ENCODE data around the gene CCDC91.

Gene CCDC91

GRCh38 chr12:28177905-28178304 is 12.4 kb upstream of the CCDC91 start:
- no peak for DNase-seq (ENCODE audit: low read depth)

GRCh38 chr12:28178775-28179174 is 11.5 kb upstream of the CCDC91 start:
- no peak for DNase-seq (ENCODE audit: low read depth)
- no peak overlapping the region for H3K4me3 ChIP-seq (replicated peaks; ENCODE audit: low read depth, low read length)
- TF ChIP-seq CTCF (IDR thresholded peaks at IDR 0.05; ENCODE audit: low read length, missing control alignments): no peak

More at GRCh38 chr12:28177905-28178304, 12.4 kb upstream of the CCDC91 start:
- H3K4me3 ChIP-seq (replicated peaks; ENCODE audit: low read depth, low read length): no peak overlapping the region
- TF ChIP-seq CTCF (IDR thresholded peaks at IDR 0.05; ENCODE audit: low read length, missing control alignments): no peak

GRCh38 chr12:28180786-28181185 is 9.5 kb upstream of the CCDC91 start:
- DNase-seq (ENCODE audit: low read depth): peak; percentile 12
- TF ChIP-seq CTCF (IDR thresholded peaks at IDR 0.05; ENCODE audit: low read length, missing control alignments): no peak

GRCh38 chr12:28184375-28184774 is 5.9 kb upstream of the CCDC91 start:
- no peak for DNase-seq (ENCODE audit: low read depth)
- no peak for TF ChIP-seq CTCF (IDR thresholded peaks at IDR 0.05; ENCODE audit: low read length, missing control alignments)
- no peak overlapping the region for H3K4me3 ChIP-seq (replicated peaks; ENCODE audit: low read depth, low read length)

More at GRCh38 chr12:28180786-28181185, 9.5 kb upstream of the CCDC91 start:
- no peak overlapping the region for H3K4me3 ChIP-seq (replicated peaks; ENCODE audit: low read depth, low read length)

GRCh38 chr12:28186500-28186899 is 3.8 kb upstream of the CCDC91 start:
- H3K4me3 ChIP-seq (replicated peaks; ENCODE audit: low read depth, low read length): no peak overlapping the region
- DNase-seq (ENCODE audit: low read depth): no peak
- no peak for TF ChIP-seq CTCF (IDR thresholded peaks at IDR 0.05; ENCODE audit: low read length, missing control alignments)

GRCh38 chr12:28189784-28190320 is 404 bp upstream of the CCDC91 start:
- TF ChIP-seq CTCF (IDR thresholded peaks at IDR 0.05; ENCODE audit: low read length, missing control alignments): no peak
- no peak for DNase-seq (ENCODE audit: low read depth)
- peak overlapping the region; percentile 70 for H3K4me3 ChIP-seq (replicated peaks; ENCODE audit: low read depth, low read length)
